GM21717 (cell line): Measurements from ENCODE around the gene DEDD2.

Experiments
- ATAC-seq: cut with Tn5 transposase; IDR thresholded peaks from one replicate; pipeline ENCODE4 v1.9.1; 2021; ENCODE audit warnings: mild to moderate bottlenecking, moderate library complexity; ENCODE audit not compliant: unreplicated experiment

DEDD2 gene

GRCh38 chr19:42229301-42229854, 11.9 kb upstream of the DEDD2 start:
- ATAC-seq, result no peak

DNA sequence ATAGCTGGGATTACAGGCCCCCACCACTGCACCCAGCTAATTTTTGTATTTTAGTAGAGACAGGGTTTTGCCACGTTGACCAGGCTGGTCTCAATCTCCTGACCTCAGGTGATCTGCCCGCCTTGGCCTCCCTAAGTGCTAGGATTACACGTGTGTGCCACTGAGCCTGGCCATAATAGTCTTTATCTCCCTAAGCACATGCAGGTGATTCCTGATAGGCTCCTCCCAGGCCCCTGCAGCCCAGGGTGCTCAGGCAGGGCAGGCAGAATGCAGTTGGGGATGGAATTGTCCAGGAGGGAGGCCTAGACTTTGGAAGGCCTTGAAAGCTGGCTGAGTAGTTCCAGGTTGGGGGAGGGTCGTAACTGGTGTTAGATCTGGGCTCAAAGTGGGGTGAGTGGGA, 11.2 kb upstream of the DEDD2 start:
- ATAC-seq, result no peak

DNA sequence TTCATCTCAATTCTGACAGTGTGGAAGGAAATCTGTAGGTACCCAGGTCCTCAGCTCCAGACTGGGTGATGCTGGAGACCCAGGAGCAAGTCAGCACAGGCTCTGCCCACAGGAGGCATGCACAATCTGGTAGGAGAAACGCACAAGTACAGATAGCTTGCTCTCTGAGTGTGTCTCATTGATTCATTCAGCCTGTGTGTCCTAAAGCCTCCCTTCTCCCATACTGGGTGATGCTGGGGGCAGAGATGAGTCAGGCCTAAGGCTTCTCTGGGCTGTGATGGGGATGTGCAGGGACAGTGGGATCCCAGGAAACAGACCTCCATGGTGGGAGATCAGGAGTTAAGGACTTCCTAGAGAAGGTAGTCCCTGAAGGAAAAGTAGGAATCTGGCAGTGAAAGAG, 9.4 kb upstream of the DEDD2 start:
- no peak for ATAC-seq

- no peak for ATAC-seq
These were observed 8.3 kb upstream of the DEDD2 start for GRCh38 chr19:42225718-42226292.

DNA sequence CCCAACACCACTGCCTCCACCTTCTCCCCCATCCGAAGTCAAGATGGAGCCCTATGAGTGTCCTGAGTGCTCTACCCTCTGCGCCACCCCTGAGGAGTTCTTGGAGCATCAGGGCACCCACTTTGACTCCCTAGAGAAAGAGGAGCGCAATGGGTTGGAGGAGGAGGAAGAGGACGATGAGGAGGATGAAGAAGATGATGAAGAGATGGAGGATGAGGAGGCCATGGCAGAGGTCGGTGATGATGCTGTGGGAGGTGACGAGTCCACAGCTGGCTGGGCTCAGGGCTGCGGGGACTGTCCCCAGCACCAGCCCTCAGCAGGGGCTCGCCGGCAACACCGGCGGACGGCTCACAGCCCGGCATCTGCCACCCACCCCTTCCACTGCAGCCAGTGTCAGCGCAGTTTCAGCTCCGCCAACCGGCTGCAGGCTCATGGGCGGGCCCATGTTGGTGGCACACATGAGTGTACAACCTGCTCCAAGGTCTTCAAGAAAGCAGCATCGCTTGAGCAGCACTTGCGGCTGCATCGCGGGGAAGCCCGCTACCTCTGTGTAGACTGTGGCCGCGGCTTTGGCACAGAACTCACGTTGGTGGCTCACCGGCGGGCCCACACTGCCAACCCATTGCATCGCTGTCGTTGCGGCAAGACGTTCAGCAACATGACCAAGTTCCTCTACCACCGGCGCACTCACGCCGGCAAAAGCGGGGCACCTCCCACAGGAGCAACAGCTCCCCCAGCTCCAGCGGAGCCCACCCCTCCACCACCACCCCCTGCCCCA, 7.7 kb upstream of the DEDD2 start:
- no peak for ATAC-seq

- no peak for ATAC-seq
These were observed 3.2 kb upstream of the DEDD2 start for GRCh38 chr19:42220751-42221097.

DNA sequence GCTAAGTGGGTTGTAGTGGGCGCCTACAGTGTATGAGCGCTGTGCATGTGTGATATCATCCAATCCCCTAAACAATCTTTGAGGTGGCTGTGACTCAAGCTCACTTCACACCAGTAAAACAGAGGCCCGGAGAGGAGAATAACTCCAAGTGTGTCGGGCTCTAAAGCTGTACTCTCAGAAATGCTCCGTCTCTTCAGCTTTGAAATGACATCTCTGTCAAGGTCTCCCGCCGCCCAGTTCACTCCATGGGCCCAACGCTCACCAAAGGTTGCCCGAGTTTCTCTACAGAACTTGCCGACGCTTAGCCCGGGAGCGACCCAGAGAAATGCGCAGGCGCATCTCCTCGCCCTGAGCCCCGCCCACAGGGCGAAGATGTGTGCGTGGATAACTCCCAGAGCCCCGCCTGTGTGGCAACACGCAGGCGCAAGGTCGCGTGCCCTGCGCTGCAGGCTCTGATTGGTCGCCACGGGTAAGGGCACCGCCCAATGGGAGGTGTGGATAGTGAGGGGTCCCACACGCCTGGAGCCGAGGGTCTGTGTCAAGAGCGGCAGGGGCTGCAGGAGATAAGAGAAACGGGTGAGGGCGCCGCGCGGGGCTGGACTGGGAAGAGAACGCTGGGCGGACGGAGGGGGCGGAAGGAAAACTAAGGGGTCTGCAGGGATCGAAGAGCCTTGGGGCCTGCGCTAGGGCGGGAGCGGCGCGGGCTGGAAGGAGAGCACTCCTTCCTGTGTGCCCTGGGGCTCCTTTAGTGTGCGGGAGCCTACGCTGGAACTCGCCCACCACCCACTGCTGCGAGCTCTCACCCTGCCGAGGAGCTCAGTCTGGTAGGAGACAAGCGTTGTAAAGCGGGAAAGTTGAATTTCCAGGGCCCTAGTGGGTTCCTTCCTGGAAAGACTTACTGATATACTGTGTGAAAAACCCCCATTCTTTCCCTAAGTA, 2.6 kb upstream of the DEDD2 start, which contains the start of gene ZNF526:
Gene ZNF526 (plus strand): TSS at position 501 of the 939 bp plus-strand sequence. CDS start 4,092 bp downstream, outside the sequence.
- ATAC-seq, result peak; percentile 48

GRCh38 chr19:42216653-42217519, 591 bp downstream of the DEDD2 start:
- ATAC-seq, result peak; percentile 1

GRCh38 chr19:42214810-42215485, 2.5 kb downstream of the DEDD2 start:
- no peak for ATAC-seq

- no peak for ATAC-seq
These were observed 4.6 kb downstream of the DEDD2 start for GRCh38 chr19:42212886-42213285.

- no peak for ATAC-seq
These were observed 8.9 kb downstream of the DEDD2 start for GRCh38 chr19:42208612-42209011.

DNA sequence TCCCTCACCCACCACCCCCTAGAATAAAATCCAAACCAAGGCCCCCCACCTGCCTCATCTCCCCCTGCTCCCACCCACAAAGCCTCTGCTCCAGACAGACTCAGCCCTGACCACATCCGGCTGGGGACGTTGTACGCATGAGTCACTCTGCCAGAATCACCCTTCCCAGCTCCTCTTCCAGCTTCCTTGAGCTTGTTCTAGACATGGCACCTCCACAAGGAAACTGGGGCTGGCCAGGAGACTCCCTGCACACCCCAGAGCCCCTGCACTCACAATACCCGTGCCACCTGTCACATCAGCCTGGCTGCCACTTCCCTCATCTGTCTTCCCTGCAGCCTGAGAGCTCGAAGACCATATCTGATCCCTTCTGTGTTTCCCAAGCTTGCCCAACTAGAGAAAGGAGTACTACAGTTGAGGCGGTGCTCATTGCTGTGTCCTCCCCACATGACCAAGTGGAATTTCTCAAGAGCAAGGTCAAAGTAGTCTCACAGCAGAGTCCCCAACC, 9.7 kb downstream of the DEDD2 start:
- ATAC-seq, result no peak

DNA sequence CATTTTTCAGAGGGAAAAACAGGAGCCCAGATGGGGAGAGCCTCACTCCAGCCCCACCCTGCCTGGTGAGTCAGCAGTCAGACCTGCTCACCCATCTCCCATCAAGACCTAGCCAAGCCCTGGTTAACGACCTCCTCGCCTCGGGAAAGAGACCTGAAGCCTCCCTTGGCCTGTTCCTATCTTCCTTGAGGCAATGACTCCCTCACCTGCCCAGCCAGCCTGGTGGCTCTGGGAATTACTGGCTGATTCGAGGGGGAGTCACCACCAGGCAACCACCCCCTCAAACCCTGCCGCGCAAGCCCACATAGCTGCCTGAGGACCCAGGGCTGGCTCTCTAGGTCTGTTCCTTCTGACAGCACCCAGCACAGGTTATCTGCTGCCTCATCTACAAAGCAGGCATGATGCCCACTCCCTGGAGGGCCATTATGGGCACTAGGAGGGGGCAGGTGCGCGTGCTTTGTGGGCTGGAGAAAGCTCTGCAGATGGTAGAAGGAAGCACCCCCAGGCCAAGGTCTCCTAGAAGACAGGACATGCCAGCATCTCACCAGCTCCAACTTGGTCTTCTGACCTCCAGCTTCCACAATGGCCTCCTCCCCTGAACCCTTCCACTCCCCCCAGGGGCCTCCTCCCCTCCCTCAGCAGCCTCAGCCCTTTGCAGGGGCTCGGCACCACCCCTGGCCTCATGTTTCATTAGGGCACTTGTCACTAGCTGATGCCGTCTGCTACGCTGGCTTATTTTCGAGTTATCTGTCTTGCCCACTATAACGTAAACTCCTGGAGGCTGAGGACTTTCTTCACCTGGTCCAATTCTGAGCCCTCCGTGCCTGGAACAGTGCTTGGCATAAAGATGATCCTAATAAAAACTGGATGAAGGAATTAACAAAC, 10.4 kb downstream of the DEDD2 start:
- ATAC-seq, result no peak

DNA sequence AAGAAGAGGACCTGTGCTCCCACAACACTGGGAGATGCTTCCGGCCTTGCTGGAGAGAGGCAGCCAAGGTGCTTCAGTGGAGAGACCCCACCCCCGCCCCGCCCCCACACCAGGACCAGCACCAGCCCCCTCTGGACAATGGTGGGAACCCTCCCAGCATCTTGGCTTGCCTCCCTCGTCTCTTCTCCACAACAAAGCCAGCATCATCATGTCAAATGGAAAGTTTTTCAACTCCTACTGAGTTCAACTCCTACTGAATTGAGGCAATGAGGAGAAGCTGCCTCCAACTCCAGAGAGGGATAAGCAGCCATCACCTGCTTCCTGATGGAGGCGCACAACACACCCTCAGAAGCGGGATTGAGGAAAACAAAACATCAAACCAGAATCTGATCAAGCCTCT, 12.8 kb downstream of the DEDD2 start:
- ATAC-seq, result no peak

GRCh38 chr19:42203700-42204099, 13.8 kb downstream of the DEDD2 start:
- ATAC-seq, result no peak

DNA sequence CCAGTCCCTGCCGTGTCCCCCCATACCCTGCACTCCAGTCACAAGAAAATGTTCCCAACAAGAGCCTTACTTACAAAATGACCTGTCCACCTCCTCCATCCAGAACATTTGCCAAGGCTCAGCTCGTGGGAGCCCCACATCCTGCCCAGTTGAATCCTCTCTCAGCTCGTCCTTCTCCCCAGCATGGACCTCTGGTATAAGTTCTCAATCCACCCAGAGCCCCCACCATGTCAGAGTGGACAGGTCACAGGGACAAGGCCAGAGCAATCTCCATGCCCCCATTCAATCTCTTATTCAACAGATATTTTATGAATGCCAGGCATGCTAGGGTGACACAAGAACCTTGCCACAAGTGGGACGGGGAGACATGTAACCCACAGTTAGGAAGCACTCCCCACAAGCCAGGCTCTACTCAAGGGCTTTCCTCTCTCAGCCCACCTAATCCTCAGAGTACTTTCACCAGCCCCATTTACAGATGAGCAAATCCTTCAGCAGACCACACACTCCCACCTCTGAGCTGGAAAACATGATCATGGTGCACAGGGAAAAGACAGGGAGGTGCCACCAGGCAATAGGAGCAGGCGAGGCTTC, 15.1 kb downstream of the DEDD2 start:
- no peak for ATAC-seq

- no peak for ATAC-seq
These were observed 15.8 kb downstream of the DEDD2 start for GRCh38 chr19:42201489-42202289.
